A549 (cell line): ENCODE measurements around the gene FAM180A.

Experiments used
- CHD2 ChIP-seq: fragments of 150-350 bp; IDR thresholded peaks from 2 replicates; pipeline ENCODE4 v1.6.1; 2014; ENCODE audit warnings: low read length; ENCODE audit not compliant: partially characterized antibody
- HDAC2 ChIP-seq: fragments of 200-600 bp; sonication (generic); IDR thresholded peaks from 2 replicates; pipeline ENCODE4 v1.6.1; 2016
- MAFK ChIP-seq: fragments of 450-650 bp; IDR thresholded peaks from 2 replicates; pipeline ENCODE4 v1.6.1; 2014; ENCODE audit not compliant: partially characterized antibody
- NR3C1 ChIP-seq: fragments of >200 bp; sonication (Bioruptor Twin); formaldehyde crosslinking; IDR thresholded peaks from 3 replicates; pipeline ENCODE4 v1.6.1; 2017
- PHF8 ChIP-seq: fragments of 200-600 bp; sonication (generic); IDR thresholded peaks from 2 replicates; pipeline ENCODE4 v1.6.1; 2016; ENCODE audit warnings: low read depth, mild to moderate bottlenecking, antibody characterized with exemption, moderate library complexity, borderline replicate concordance
- POLR2A ChIP-seq: IDR thresholded peaks from 2 replicates; pipeline ENCODE4 v1.6.1; 2012; ENCODE audit warnings: mild to moderate bottlenecking, low read length
- RFX5 ChIP-seq: fragments of 450-650 bp; IDR thresholded peaks from 2 replicates; pipeline ENCODE4 v1.7.1; 2014; ENCODE audit warnings: antibody characterized with exemption, mild to moderate bottlenecking, moderate library complexity
- TF ChIP-seq, protein P1 (sequence below): fragments of >200 bp; sonication (Bioruptor Twin); formaldehyde crosslinking; IDR thresholded peaks from 3 replicates; pipeline ENCODE4 v1.5.1; 2016
- TF ChIP-seq, protein P2 (sequence below): IDR thresholded peaks from 2 replicates; pipeline ENCODE4 v1.6.1; 2012
- TF ChIP-seq, protein P3 (sequence below): fragments of 200-600 bp; sonication (generic); IDR thresholded peaks from 2 replicates; pipeline ENCODE4 v1.6.1; 2016; ENCODE audit warnings: antibody characterized with exemption, mild to moderate bottlenecking, moderate library complexity
- TF ChIP-seq, protein P4 (sequence below): fragments of 450-650 bp; IDR thresholded peaks from 2 replicates; pipeline ENCODE4 v1.6.1; 2014; ENCODE audit warnings: antibody characterized with exemption

DNA sequence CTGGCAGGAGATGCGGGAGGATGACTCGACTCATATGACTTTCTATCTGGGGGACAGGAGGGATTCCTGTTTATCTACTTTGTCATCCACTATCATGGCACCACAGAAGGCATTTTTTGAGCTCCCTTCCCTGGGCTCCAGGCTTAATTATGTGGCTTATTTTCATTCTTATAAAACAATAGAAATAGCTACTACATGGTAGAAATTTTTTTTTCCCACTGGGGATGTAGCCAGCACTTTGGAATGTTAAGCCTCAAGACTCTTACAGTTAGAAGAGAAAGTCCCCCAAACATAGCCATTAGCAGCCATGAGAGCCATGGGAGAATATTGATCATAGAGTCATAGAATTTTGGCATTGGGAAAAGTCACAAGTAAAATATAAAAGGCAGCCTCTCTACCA lies 14.6 kb upstream of the FAM180A start:
- no peak for TF ChIP-seq NR3C1
- TF ChIP-seq, protein P1, sequence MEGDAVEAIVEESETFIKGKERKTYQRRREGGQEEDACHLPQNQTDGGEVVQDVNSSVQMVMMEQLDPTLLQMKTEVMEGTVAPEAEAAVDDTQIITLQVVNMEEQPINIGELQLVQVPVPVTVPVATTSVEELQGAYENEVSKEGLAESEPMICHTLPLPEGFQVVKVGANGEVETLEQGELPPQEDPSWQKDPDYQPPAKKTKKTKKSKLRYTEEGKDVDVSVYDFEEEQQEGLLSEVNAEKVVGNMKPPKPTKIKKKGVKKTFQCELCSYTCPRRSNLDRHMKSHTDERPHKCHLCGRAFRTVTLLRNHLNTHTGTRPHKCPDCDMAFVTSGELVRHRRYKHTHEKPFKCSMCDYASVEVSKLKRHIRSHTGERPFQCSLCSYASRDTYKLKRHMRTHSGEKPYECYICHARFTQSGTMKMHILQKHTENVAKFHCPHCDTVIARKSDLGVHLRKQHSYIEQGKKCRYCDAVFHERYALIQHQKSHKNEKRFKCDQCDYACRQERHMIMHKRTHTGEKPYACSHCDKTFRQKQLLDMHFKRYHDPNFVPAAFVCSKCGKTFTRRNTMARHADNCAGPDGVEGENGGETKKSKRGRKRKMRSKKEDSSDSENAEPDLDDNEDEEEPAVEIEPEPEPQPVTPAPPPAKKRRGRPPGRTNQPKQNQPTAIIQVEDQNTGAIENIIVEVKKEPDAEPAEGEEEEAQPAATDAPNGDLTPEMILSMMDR, result no peak
- TF ChIP-seq MAFK, result no peak
- TF ChIP-seq PHF8, result no peak
- TF ChIP-seq POLR2A, result no peak
- TF ChIP-seq, protein P2, sequence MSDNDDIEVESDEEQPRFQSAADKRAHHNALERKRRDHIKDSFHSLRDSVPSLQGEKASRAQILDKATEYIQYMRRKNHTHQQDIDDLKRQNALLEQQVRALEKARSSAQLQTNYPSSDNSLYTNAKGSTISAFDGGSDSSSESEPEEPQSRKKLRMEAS, result no peak
- no peak for TF ChIP-seq HDAC2
- TF ChIP-seq, protein P3, sequence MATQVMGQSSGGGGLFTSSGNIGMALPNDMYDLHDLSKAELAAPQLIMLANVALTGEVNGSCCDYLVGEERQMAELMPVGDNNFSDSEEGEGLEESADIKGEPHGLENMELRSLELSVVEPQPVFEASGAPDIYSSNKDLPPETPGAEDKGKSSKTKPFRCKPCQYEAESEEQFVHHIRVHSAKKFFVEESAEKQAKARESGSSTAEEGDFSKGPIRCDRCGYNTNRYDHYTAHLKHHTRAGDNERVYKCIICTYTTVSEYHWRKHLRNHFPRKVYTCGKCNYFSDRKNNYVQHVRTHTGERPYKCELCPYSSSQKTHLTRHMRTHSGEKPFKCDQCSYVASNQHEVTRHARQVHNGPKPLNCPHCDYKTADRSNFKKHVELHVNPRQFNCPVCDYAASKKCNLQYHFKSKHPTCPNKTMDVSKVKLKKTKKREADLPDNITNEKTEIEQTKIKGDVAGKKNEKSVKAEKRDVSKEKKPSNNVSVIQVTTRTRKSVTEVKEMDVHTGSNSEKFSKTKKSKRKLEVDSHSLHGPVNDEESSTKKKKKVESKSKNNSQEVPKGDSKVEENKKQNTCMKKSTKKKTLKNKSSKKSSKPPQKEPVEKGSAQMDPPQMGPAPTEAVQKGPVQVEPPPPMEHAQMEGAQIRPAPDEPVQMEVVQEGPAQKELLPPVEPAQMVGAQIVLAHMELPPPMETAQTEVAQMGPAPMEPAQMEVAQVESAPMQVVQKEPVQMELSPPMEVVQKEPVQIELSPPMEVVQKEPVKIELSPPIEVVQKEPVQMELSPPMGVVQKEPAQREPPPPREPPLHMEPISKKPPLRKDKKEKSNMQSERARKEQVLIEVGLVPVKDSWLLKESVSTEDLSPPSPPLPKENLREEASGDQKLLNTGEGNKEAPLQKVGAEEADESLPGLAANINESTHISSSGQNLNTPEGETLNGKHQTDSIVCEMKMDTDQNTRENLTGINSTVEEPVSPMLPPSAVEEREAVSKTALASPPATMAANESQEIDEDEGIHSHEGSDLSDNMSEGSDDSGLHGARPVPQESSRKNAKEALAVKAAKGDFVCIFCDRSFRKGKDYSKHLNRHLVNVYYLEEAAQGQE, result no peak
- TF ChIP-seq, protein P4, sequence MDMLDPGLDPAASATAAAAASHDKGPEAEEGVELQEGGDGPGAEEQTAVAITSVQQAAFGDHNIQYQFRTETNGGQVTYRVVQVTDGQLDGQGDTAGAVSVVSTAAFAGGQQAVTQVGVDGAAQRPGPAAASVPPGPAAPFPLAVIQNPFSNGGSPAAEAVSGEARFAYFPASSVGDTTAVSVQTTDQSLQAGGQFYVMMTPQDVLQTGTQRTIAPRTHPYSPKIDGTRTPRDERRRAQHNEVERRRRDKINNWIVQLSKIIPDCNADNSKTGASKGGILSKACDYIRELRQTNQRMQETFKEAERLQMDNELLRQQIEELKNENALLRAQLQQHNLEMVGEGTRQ, result no peak
- TF ChIP-seq CHD2, result no peak
- TF ChIP-seq RFX5, result no peak
